GM12865 (cell line): ENCODE data around the gene HMGCR.
A peak's percentile ranks its signal among the peaks of the same experiment; 100 is the strongest.
"Not testable (repeated sequence)": the region's sequence is repeated elsewhere in the genome, so short reads cannot be mapped to it uniquely, and the experiment has no call there.

Source experiments
- DNase-seq: peaks from one replicate; pipeline ENCODE4 v3.0.0; 2010; ENCODE audit warnings: low read depth
- H3K4me3 ChIP-seq: 2 replicates; pipeline ENCODE4 v1.5.1; 2011; ENCODE audit warnings: mild to moderate bottlenecking, low read depth, low read length, control low read depth
- TF ChIP-seq, protein P1 (sequence below): IDR thresholded peaks from 2 replicates; pipeline ENCODE4 v1.5.1; 2011; ENCODE audit warnings: low read length, control low read depth, low read depth, inconsistent platforms; ENCODE audit not compliant: insufficient read depth; ENCODE audit errors: missing control alignments

HMGCR gene

DNA sequence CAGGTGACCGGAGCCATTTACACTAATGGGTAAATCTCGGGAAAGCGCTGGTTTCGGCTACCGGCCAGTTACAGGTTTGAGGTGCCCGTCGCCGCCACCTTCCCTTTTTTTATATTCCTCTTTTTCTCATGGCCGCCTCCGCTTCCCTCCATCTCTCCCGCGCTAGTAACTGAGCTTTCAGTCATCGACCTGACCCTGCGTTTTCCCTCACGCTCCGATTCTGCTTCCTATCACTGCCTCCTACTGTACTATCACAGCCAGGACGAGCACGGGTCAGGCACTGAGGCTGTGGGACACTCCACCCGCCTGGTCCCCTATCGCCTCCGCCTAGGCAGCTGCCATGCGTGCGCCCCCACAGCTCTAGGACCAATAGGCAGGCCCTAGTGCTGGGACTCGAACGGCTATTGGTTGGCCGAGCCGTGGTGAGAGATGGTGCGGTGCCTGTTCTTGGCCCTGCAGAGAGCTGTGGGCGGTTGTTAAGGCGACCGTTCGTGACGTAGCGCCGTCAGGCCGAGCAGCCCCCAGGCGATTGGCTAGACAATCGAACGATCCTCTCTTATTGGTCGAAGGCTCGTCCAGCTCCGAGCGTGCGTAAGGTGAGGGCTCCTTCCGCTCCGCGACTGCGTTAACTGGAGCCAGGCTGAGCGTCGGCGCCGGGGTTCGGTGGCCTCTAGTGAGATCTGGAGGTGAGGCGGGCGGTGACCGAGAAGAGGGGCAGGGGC, at the start of gene HMGCR:
HMGCR (plus strand) TSS at position 606 of the 722 bp plus-strand sequence. CDS start 5,386 bp downstream, outside the sequence.
- H3K4me3 ChIP-seq = peak within 1 kb of the TSS; percentile 83
- TF ChIP-seq, protein P1, sequence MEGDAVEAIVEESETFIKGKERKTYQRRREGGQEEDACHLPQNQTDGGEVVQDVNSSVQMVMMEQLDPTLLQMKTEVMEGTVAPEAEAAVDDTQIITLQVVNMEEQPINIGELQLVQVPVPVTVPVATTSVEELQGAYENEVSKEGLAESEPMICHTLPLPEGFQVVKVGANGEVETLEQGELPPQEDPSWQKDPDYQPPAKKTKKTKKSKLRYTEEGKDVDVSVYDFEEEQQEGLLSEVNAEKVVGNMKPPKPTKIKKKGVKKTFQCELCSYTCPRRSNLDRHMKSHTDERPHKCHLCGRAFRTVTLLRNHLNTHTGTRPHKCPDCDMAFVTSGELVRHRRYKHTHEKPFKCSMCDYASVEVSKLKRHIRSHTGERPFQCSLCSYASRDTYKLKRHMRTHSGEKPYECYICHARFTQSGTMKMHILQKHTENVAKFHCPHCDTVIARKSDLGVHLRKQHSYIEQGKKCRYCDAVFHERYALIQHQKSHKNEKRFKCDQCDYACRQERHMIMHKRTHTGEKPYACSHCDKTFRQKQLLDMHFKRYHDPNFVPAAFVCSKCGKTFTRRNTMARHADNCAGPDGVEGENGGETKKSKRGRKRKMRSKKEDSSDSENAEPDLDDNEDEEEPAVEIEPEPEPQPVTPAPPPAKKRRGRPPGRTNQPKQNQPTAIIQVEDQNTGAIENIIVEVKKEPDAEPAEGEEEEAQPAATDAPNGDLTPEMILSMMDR = peak; percentile 22
- peak; percentile 99 for DNase-seq

DNA sequence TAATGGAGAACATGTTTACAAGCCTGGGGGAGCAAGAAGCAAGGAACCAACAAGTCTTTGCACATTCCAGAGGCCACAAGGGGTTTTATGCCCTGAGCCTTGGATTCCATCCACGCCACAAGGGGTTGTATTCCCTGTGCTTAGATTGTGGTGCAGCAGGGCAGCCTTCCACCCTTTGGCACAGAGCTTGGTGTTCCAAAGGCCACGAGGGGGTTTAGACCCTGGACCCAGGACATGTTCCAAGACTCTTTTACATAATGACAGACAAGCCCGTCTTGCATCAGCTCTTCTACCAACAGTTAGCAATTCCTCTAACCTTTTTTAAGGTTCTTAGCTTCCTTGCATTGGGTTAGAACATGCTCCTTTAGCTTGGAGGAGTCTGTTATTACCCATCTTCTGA, 45.2 kb upstream of the HMGCR start:
- not testable (repeated sequence) for DNase-seq, H3K4me3 ChIP-seq

GRCh38 chr5:75300084-75300483, 36.9 kb upstream of the HMGCR start:
- DNase-seq = no peak
- H3K4me3 ChIP-seq = no peak overlapping the region
- TF ChIP-seq, protein P1 = no peak

- no peak overlapping the region for H3K4me3 ChIP-seq
- no peak for DNase-seq
- TF ChIP-seq, protein P1 = no peak
Observed at GRCh38 chr5:75303419-75303818, 33.6 kb upstream of the HMGCR start.

DNA sequence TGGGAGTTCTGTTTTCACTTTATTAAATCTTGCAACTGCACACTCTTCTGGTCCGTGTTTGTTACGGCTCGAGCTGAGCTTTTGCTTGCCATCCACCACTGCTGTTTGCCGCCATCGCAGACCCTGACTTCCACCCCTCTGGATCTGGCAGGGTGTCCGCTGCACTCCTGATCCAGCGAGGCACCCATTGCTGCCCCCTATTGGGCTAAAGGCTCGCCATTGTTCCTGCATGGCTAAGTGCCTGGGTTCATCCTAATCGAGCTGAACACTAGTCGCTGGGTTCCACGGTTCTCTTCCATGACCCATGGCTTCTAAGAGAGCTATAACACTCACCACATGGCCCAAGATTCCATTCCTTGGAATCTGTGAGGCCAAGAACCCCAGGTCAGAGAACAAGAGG, 32.5 kb upstream of the HMGCR start:
- DNase-seq, H3K4me3 ChIP-seq: not testable (repeated sequence)

DNA sequence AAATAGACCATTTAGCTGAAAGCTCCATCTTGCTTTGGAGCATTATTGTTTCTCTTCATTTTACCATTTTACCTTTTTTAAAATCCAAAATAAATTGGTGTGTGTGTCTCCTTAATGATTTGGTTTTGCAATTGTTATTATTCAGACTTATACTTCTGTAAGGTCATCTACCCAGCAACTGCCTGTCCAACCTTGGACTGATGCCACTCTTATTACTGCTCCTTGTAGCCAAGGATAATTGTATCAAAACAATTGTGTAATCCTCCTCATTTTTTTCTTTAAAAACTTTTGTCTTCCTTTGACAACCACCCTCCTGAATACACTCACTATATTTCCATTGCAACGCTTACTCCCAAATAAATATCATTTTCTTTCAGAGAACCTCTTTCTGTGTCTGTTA, 30.3 kb upstream of the HMGCR start:
- H3K4me3 ChIP-seq = no peak overlapping the region
- DNase-seq = no peak
- TF ChIP-seq, protein P1 = no peak

GRCh38 chr5:75310212-75310611, 26.8 kb upstream of the HMGCR start:
- DNase-seq = no peak
- TF ChIP-seq, protein P1 = no peak
- H3K4me3 ChIP-seq = no peak overlapping the region

GRCh38 chr5:75319148-75319547, 17.9 kb upstream of the HMGCR start:
- DNase-seq, H3K4me3 ChIP-seq: not testable (repeated sequence)
